NOMO-1 treated with DMSO at 0.1 percent for 48 hours (cell line): Measurements from ENCODE around the gene HP.
"Not testable (repeated sequence)": the region's sequence is repeated elsewhere in the genome, so short reads cannot be mapped to it uniquely, and the experiment has no call there.

Source experiments
- DNase-seq: peaks from one replicate; lab custom pipeline; 2025; ENCODE audit not compliant: unreplicated experiment; lab: John Stamatoyannopoulos, UW

Gene HP

GRCh38 chr16:72042157-72042660 lies 12.1 kb upstream of the HP start:
- DNase-seq = no peak

DNA sequence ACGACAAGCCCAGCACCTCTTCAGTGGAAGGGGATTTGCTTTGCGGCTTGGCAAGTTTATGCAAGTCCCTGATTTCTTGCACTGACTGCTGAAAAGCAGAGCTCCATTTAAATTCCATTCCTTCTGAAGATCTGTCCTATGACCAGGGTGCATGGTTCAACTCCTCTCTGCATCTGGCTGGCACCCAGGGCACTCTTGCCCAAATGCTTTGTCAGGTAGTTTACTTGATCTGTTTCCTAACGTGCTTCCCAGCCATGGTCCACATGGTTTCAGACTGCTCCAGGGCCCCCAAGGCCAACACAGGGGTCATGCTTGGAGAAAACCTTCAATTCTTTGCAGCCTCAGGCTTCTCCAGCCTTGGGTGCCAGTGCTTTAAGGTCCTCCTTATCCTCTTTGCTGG lies 11.2 kb upstream of the HP start:
- no peak for DNase-seq

DNA sequence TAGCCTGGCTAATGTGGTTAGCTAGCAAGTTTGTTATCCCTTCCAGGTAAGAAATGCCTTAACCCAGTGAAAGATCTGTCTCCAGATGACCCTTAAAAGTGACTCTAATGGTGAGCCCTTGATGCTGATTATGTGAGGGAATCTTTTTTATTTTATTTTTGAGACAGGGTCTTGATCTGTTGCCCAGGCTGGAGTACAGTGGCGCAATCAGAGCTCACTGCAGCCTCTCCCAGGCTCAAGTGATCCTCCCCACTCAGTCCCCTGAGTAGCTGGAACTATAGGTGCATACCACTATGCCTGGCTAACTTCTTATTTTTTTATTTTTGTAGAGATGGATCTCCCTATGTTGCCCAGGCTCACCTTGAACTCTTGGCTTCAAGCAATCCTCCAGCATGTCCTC lies 10.8 kb upstream of the HP start:
- DNase-seq = no peak

- DNase-seq = no peak
Measured at GRCh38 chr16:72044296-72044695, 10.0 kb upstream of the HP start.

DNA sequence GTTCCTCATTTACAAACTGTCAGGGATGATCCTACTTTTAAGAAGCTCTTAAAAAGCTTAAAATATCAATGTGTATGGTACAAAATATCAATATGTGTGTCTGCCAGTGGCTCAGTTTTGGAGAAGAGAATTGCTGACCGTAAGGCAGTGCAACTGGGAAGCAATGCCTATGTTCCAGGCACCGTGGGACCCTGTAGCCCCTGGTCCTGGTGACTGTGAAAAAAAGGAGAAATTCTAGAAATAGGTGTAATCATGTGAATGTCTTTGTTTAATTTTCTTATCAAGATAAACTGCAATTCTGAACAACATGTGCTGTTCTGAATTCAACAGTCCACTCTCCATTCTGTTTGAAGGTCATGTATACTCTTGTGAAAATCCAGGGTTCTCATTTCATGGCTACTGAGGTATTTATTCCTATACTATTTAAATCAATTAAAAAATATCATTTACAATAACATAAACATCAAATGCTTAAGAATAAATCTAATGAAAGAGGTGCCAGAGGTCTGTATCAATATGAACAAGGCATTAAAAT lies 9.4 kb upstream of the HP start:
- DNase-seq = no peak

DNA sequence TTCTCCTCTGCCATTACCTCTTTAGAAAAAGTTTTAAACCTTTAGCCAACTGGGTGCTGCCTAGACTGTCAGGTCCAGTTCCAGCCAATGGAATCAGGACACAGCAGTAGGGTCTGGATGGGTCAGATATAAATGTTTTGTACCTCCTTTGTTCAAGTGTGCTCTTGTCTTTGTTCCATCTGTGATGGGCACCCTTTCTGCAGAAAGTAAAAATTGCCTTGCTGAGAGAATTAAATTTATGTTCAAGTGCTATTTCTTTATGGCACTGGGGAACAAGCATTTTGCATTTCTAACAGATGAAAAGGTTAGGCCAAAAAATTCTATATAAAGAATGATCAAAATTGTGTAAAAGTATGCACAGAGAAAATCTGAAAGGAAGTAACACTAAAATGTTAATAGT lies 5.2 kb upstream of the HP start:
- DNase-seq = peak; percentile 4

- DNase-seq = no peak
Measured at GRCh38 chr16:72050769-72051464, 3.4 kb upstream of the HP start.

- DNase-seq = peak; percentile 64
Measured at GRCh38 chr16:72051818-72052217, 2.5 kb upstream of the HP start.

DNA sequence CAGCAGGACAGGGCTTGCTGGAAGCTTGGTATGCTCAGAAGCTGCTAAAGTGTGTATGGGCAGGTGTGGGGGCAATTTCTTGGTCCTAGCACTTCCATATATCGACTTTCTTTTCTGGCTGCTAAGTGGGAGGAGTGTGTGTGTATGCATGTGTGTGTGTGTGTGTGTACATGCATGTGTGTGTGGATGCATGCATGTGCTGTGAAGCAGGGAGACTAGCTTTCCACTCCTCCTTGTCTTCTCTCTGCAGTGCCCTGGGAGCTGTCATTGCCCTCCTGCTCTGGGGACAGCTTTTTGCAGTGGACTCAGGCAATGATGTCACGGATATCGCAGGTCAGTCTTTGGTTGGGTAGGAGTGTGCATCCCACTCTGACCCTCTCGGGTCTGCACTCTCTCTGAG lies 1.6 kb downstream of the HP start:
- DNase-seq = no peak

DNA sequence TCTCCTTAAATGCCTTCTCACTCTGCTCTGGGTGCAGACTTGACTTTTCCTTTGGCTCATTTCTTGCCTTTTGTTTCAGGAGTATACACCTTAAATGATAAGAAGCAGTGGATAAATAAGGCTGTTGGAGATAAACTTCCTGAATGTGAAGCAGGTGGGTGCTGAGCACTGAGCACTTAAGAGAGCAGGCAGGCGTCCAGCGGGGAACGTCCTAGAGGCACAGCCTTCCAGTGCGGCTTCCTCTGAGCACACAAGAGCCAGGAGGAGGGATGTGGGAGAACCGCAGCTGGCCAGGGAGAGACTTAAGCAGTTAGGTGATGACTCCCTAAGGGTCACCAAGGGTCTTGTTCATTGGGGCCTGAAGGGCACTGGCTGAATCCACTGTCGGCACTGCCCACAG lies 3.0 kb downstream of the HP start:
- DNase-seq = not testable (repeated sequence)

DNA sequence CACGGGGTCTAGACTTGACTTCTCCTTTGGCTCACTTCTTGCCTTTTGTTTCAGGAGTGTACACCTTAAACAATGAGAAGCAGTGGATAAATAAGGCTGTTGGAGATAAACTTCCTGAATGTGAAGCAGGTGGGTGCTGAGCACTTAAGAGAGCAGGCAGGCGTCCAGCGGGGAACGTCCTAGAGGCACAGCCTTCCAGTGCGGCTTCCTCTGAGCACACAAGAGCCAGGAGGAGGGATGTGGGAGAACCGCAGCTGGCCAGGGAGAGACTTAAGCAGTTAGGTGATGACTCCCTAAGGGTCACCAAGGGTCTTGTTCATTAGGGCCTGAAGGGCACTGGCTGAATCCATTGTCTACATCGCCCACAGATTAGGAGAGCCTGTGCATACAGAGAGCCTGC lies 4.8 kb downstream of the HP start:
- DNase-seq = not testable (repeated sequence)

- DNase-seq = no peak
Measured at GRCh38 chr16:72060405-72060804, 6.1 kb downstream of the HP start.

GRCh38 chr16:72061564-72061963 lies 7.3 kb downstream of the HP start:
- no peak for DNase-seq

- DNase-seq = no peak
Measured at GRCh38 chr16:72064361-72064894, 10.1 kb downstream of the HP start.

- peak; percentile 46 for DNase-seq
Measured at GRCh38 chr16:72066747-72067146, 12.4 kb downstream of the HP start.

DNA sequence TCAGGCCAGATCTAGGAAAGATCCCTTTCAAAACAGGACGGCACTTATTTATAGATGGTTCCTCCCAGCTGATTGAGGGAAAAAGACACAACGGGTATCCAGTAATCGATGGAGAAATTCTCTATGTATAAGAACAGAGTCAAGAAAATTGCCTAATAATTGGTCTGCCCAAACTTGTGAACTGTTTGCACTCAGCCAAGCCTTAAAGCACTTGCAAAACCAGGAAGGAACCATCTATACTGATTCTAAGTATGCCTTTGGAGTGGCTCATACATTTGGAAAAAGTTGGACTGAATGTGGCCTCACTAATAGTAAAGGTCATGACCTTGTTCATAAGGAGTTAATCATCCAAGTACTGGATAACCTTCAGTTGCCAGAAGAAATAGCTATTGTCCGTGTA lies 14.6 kb downstream of the HP start:
- DNase-seq = peak; percentile 1

- no peak for DNase-seq
Measured at GRCh38 chr16:72072514-72073342, 18.4 kb downstream of the HP start.

DNA sequence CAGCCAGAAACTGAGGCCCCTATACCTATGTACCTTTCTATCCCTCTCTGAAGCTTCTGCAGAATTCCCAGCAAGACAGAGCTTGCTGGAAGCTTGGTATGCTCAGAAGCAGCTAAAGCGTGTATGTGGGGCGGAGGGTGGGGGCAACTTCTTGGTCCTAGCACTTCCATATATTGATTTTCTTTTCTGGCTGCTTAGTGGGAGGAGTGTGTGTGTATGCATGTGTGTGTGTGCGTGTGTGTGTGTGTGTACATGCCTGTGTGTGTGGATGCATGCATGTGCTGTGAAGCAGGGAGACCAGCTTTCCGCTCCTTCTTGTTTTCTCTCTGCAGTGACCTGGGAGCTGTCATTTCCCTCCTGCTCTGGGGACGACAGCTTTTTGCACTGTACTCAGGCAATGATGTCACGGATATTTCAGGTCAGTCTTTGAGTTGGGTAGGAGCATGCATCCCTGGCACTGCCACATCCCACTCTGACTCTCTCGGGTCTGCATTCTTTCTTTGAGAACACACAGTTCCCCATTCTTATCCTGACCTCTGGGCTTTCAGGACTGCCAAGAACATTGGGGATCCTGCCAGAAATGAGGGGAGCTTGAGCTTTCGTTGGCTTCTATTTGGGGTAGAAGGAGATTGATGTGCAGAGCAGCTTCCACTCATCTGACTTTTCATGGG lies 19.4 kb downstream of the HP start:
- no peak for DNase-seq

GRCh38 chr16:72075067-72075466 lies 20.8 kb downstream of the HP start:
- not testable (repeated sequence) for DNase-seq

- not testable (repeated sequence) for DNase-seq
Measured at GRCh38 chr16:72076991-72077706, 22.8 kb downstream of the HP start.
